ENCODE data around the gene ZAP70. TPM values are rescaled to one million over a fixed set of nuclear protein-coding genes. Genes with fewer than 3 reads are reported as not detected.

Gene ZAP70
- total RNA-seq, 4 donors from 2014 or later: 3.5 to 13.5 (median 5.3) TPM

- Histone ChIP-seq H3K27me3 (no peaks in the 10 kb centered on the region), H3K4me3 (no peak overlapping the region), H3K4me1 (no peaks in the 10 kb centered on the region), H3K27ac (no peak overlapping the region), H3K9me3 (no peaks in the 10 kb centered on the region), H3K36me3 (no peaks in the 10 kb centered on the region)
- DNase-seq (ENCODE audit: low spot score in 2 of 2): no peak
- no peak for TF ChIP-seq EP300 (IDR thresholded peaks at IDR 0.05)
- no peak for TF ChIP-seq POLR2A (IDR thresholded peaks at IDR 0.05)
- TF ChIP-seq CTCF (IDR thresholded peaks at IDR 0.05): no peak
- WGBS, 2 donors: 88 to 93% methylated on average over 9 to 11 of the region's 11 CpGs
These were observed 25.1 kb upstream of the ZAP70 start for GRCh38 chr2:97688062-97688827.

GRCh38 chr2:97691166-97691565, 22.2 kb upstream of the ZAP70 start:
- TF ChIP-seq POLR2A (IDR thresholded peaks at IDR 0.05) (no peak), EP300 (IDR thresholded peaks at IDR 0.05) (no peak), CTCF (IDR thresholded peaks at IDR 0.05) (no peak)

GRCh38 chr2:97693476-97693875, 19.9 kb upstream of the ZAP70 start:
- peaks cover 0 to 4% (median 0%) of the 10 kb centered on the region in 4 donors for H3K4me1 ChIP-seq
- DNase-seq (ENCODE audit: low spot score in 2 of 2): no peak

More at GRCh38 chr2:97691166-97691565, 22.2 kb upstream of the ZAP70 start:
- no peak for DNase-seq (ENCODE audit: low spot score in 2 of 2)
- Histone ChIP-seq H3K4me3 (no peak overlapping the region), H3K27me3 (no peaks in the 10 kb centered on the region), H3K4me1 (no peaks in the 10 kb centered on the region), H3K27ac (no peak overlapping the region), H3K9me3 (no peaks in the 10 kb centered on the region), H3K36me3 (no peaks in the 10 kb centered on the region)
- 51 to 60% methylated on average over 6 of the region's 6 CpGs for WGBS, 2 donors

GRCh38 chr2:97695744-97696143, 17.6 kb upstream of the ZAP70 start:
- H3K27ac ChIP-seq: no peak overlapping the region
- no peak for DNase-seq (ENCODE audit: low spot score in 2 of 2)
- TF ChIP-seq CTCF (IDR thresholded peaks at IDR 0.05) (no peak), POLR2A (IDR thresholded peaks at IDR 0.05) (no peak), EP300 (IDR thresholded peaks at IDR 0.05) (no peak)
- WGBS, 2 donors: 96 to 97% methylated on average over 5 of the region's 5 CpGs
- H3K4me1 ChIP-seq: peaks cover 0 to 4% (median 0%) of the 10 kb centered on the region in 4 donors
- H3K27me3 ChIP-seq: no peaks in the 10 kb centered on the region
- H3K36me3 ChIP-seq: no peaks in the 10 kb centered on the region
- H3K4me3 ChIP-seq: no peak overlapping the region
- no peaks in the 10 kb centered on the region for H3K9me3 ChIP-seq

More at GRCh38 chr2:97693476-97693875, 19.9 kb upstream of the ZAP70 start:
- Histone ChIP-seq H3K9me3 (no peaks in the 10 kb centered on the region), H3K27me3 (no peaks in the 10 kb centered on the region), H3K4me3 (no peak overlapping the region), H3K27ac (no peak overlapping the region), H3K36me3 (no peaks in the 10 kb centered on the region)
- TF ChIP-seq CTCF (IDR thresholded peaks at IDR 0.05) (no peak), POLR2A (IDR thresholded peaks at IDR 0.05) (no peak), EP300 (IDR thresholded peaks at IDR 0.05) (no peak)

All from tibial nerve (tissue), 4 donors.